ENCODE measurements around the gene TRRAP. TPM values are rescaled to one million over a fixed set of nuclear protein-coding genes. Genes with fewer than 3 reads are reported as not detected.

TRRAP gene
- total and polyA plus RNA-seq, 2 of the 4 experiments (the other 2 are of a cell fraction): 12.5 to 18.1 TPM

DNA sequence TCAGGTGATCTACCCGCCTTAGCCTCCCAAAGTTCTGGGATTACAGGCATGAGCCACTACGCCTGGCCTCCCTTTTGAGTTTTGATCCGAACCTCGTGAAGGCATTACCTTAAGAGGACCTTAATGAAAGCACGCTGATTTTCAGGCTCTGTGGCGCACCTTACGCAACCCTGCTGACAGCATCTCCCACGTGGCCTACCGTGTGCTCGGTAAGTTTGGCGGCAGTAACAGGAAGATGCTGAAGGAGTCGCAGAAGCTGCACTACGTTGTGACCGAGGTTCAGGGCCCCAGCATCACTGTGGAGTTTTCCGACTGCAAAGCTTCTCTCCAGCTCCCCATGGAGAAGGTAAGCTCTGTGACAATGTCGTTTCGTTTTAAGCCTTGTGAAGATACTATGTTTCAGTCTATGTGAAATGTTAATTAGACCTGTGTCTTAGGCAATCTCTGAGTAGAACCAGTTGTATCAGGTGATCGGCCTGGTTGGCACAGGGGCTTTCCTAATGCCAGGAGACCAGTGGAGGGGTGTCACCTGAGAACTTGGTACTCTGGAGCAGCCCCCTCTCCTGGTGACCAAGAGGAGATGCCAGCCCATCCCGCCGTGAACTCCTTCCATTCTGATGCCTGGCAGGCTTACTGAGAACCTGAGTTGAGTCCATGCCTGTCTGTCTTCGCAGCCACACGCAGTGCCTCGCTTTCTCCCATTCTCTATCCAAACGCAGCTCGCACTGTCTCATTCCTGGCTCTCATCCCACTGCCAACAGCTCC lies 43.5 kb downstream of the TRRAP start:
- Histone ChIP-seq H3K4me1 (ENCODE audit: control insufficient read depth, insufficient read depth, low read length) (peaks cover 9% of the 10 kb centered on the region), H3K18ac (ENCODE audit: low read depth, low read length) (no peak overlapping the region), H2BK120ac (ENCODE audit: low read depth, low read length) (no peak overlapping the region), H4K91ac (ENCODE audit: insufficient read depth, low read depth, low read length) (no peak overlapping the region), H3K79me1 (ENCODE audit: low read depth in 1 of 2, low read length in 2 of 2) (peaks cover 0 to 34% of the 10 kb centered on the region in 2 experiments; a peak in 2 of 4 replicates), H4K20me1 (ENCODE audit: insufficient read depth, low read length) (peaks cover 19% of the 10 kb centered on the region; the same call in 1 of the 2 replicates), H2BK15ac (ENCODE audit: low read depth, low read length) (no peak overlapping the region), H2AFZ (replicated peaks; ENCODE audit: low read length, poor library complexity) (no peak overlapping the region), H3K4me3 (ENCODE audit: insufficient read depth, low read depth, low read length) (no peak overlapping the region), H3K4me2 (ENCODE audit: low read depth, low read length) (no peak overlapping the region), H3K4ac (ENCODE audit: low read depth, low read length) (no peak overlapping the region), H3K23ac (ENCODE audit: low read depth, low read length) (no peak overlapping the region), H3K9me1 (ENCODE audit: insufficient read depth, low read length) (peaks cover 14% of the 10 kb centered on the region), H3K27me3 (ENCODE audit: control insufficient read depth, insufficient read depth, low read length) (no peaks in the 10 kb centered on the region), H3K9ac (ENCODE audit: low read depth, low read length) (no peak overlapping the region), H3K27ac (ENCODE audit: insufficient read depth, low read length) (no peak overlapping the region), H2BK5ac (ENCODE audit: low read depth, low read length, poor library complexity, severe bottlenecking) (no peak overlapping the region), H4K5ac (ENCODE audit: low read depth, low read length) (no peak overlapping the region), H3K14ac (replicated peaks; ENCODE audit: low read depth, low read length) (no peak overlapping the region), H3K9me3 (ENCODE audit: control insufficient read depth, insufficient read depth, low read length) (no peaks in the 10 kb centered on the region), H4K8ac (ENCODE audit: low read depth in 2 of 2, low read length in 2 of 2) (no peak overlapping the region), H2AK5ac (ENCODE audit: low read depth, low read length) (no peak overlapping the region), H2BK20ac (ENCODE audit: low read depth, low read length) (no peak overlapping the region), H2AK9ac (replicated peaks; ENCODE audit: low read depth, low read length, poor library complexity) (no peak overlapping the region), H3K36me3 (ENCODE audit: control insufficient read depth, insufficient read depth, low read length) (peaks cover 54% of the 10 kb centered on the region), H3K56ac (ENCODE audit: extremely low read depth, insufficient read depth, low read length) (no peak overlapping the region)
- in situ Hi-C loops (cut with MboI; ENCODE audit: low sequenced_read_pairs) (no loop called here), dilution Hi-C loops (cut with HindIII; ENCODE audit: low sequenced_read_pairs, unreplicated experiment) (no loop called here), intact Hi-C loops (cut with micrococcal nuclease) (no loop called here)
- CTCF ChIA-PET: interaction anchor here (0.6 kb wide), 1 partner anchor 491 kb away, joined by 5 read pairs; no protein-coding TSS in a partner anchor
- ATAC-seq (ENCODE audit: low read depth) (no peak), DNase-seq (no peak)
- 92% methylated on average over 15 of the region's 25 CpGs; no CpG with 5 or more reads in 1 of the 2 experiments for WGBS, 2 experiments (ENCODE audit: extremely low coverage in 2 of 2, insufficient read length in 1 of 2)
- BruUV-seq (replicated peaks): no TSS peak
- TF ChIP-seq CHD1 (IDR thresholded peaks at IDR 0.05; ENCODE audit: low read depth, low read length) (no peak), CEBPB (IDR thresholded peaks at IDR 0.05; ENCODE audit: low read depth, low read length) (peak; percentile 32; the same call in 1 of the 2 replicates), RCOR1 (IDR thresholded peaks at IDR 0.05; ENCODE audit: insufficient replicate concordance, low read length) (no peak), FOS (IDR thresholded peaks at IDR 0.05; ENCODE audit: low read depth, low read length) (no peak)
- POLR2A ChIA-PET (ENCODE audit: unreplicated experiment): no interaction called here
